DOHH2 (cell line): ENCODE data around the gene PPP1R12A.

Source experiments
- H3F3A ChIP-seq: fragments of 200-600 bp; sonication (generic), shearing (Covaris generic); 2 replicates; pipeline ENCODE4 v1.6.0; 2016; ENCODE audit warnings: antibody characterized with exemption, mild to moderate bottlenecking; ENCODE audit not compliant: control insufficient read depth, insufficient read depth
- H3K27ac ChIP-seq: fragments of 200-600 bp; sonication (generic); 2 replicates; pipeline ENCODE4 v1.5.1; 2014; ENCODE audit warnings: low read depth, mild to moderate bottlenecking, low read length, moderate library complexity
- H3K27me3 ChIP-seq: fragments of 200-600 bp; sonication (generic); 2 replicates; pipeline ENCODE4 v1.6.1; 2014; ENCODE audit warnings: mild to moderate bottlenecking, low read length, mixed read lengths; ENCODE audit not compliant: control insufficient read depth
- H3K36me3 ChIP-seq: fragments of 200-600 bp; sonication (generic); 2 replicates; pipeline ENCODE4 v1.6.1; 2014; ENCODE audit warnings: mild to moderate bottlenecking, low read length, moderate library complexity, mixed read lengths; ENCODE audit not compliant: control insufficient read depth
- H3K4me1 ChIP-seq: fragments of 200-600 bp; sonication (generic); 2 replicates; pipeline ENCODE4 v1.6.1; 2014; ENCODE audit warnings: mild to moderate bottlenecking, low read length, mixed read lengths; ENCODE audit not compliant: control insufficient read depth
- H3K4me2 ChIP-seq: fragments of 200-600 bp; sonication (generic); 2 replicates; pipeline ENCODE4 v1.6.0; 2014; ENCODE audit warnings: mild to moderate bottlenecking, low read length, moderate library complexity
- H3K4me3 ChIP-seq: fragments of 200-600 bp; sonication (generic); 2 replicates; pipeline ENCODE4 v1.5.1; 2014; ENCODE audit warnings: mild to moderate bottlenecking, low read length, mixed read lengths
- H3K79me2 ChIP-seq: fragments of 200-600 bp; sonication (generic); 2 replicates; pipeline ENCODE4 v1.6.1; 2014; ENCODE audit warnings: mild to moderate bottlenecking, low read length, mixed read lengths; ENCODE audit not compliant: control insufficient read depth
- H3K9me2 ChIP-seq: fragments of 200-600 bp; sonication (generic); replicated peaks from 2 replicates; pipeline ENCODE4 v1.6.1; 2014; ENCODE audit warnings: mild to moderate bottlenecking, low read length, mixed read lengths; ENCODE audit not compliant: control insufficient read depth
- H3K9me3 ChIP-seq: fragments of 200-600 bp; sonication (generic); 2 replicates; pipeline ENCODE4 v1.6.1; 2014; ENCODE audit warnings: antibody characterized with exemption, low read length, mixed read lengths; ENCODE audit not compliant: control insufficient read depth, insufficient read depth
- H4K20me1 ChIP-seq: fragments of 200-600 bp; sonication (generic); 2 replicates; pipeline ENCODE4 v1.6.0; 2014; ENCODE audit warnings: low read depth, mild to moderate bottlenecking, antibody characterized with exemption, low read length, moderate library complexity; ENCODE audit not compliant: control insufficient read depth, insufficient read depth
- CTCF ChIP-seq: fragments of 200-600 bp; sonication (generic); IDR thresholded peaks from one replicate; pipeline ENCODE4 v1.5.1; 2014; ENCODE audit warnings: antibody characterized with exemption, mild to moderate bottlenecking, low read depth, low read length; ENCODE audit not compliant: poor library complexity, severe bottlenecking
- EZH2phosphoT487 ChIP-seq: fragments of 200-600 bp; sonication (generic); IDR thresholded peaks from 2 replicates; pipeline ENCODE4 v1.6.1; 2017; ENCODE audit warnings: borderline replicate concordance, mild to moderate bottlenecking, antibody characterized with exemption, low read length, moderate library complexity, mixed read lengths

PPP1R12A gene

GRCh38 chr12:79895804-79896203, 39.1 kb downstream of the PPP1R12A start:
- Histone ChIP-seq H3K36me3 (no peaks in the 10 kb centered on the region; the same call in 1 of the 2 replicates), H3K9me2 (no peaks in the 10 kb centered on the region), H3K27me3 (no peaks in the 10 kb centered on the region), H3F3A (no peaks in the 10 kb centered on the region), H3K27ac (no peak overlapping the region), H3K79me2 (peaks cover 89% of the 10 kb centered on the region), H3K9me3 (no peaks in the 10 kb centered on the region), H3K4me1 (no peaks in the 10 kb centered on the region; the same call in 1 of the 2 replicates), H3K4me3 (no peak overlapping the region), H4K20me1 (peaks cover 13% of the 10 kb centered on the region), H3K4me2 (no peak overlapping the region)
- TF ChIP-seq EZH2phosphoT487 (no peak), CTCF (no peak)

- Histone ChIP-seq H3K4me3 (no peak overlapping the region), H3K27me3 (no peaks in the 10 kb centered on the region), H3K9me3 (no peaks in the 10 kb centered on the region), H3K79me2 (peaks cover 89% of the 10 kb centered on the region), H3K4me1 (no peaks in the 10 kb centered on the region; the same call in 1 of the 2 replicates), H3K9me2 (no peaks in the 10 kb centered on the region), H4K20me1 (peaks cover 11% of the 10 kb centered on the region), H3F3A (no peaks in the 10 kb centered on the region), H3K27ac (no peak overlapping the region), H3K36me3 (no peaks in the 10 kb centered on the region; the same call in 1 of the 2 replicates), H3K4me2 (no peak overlapping the region)
- no peak for TF ChIP-seq CTCF
- TF ChIP-seq EZH2phosphoT487: no peak
These were observed 39.8 kb downstream of the PPP1R12A start for GRCh38 chr12:79895071-79895470.

GRCh38 chr12:79891506-79892162, 43.3 kb downstream of the PPP1R12A start:
- no peak overlapping the region for H3K4me2 ChIP-seq
- no peaks in the 10 kb centered on the region; the same call in 1 of the 2 replicates for H3K36me3 ChIP-seq
- no peaks in the 10 kb centered on the region; the same call in 1 of the 2 replicates for H3K4me1 ChIP-seq
- TF ChIP-seq EZH2phosphoT487 (no peak), CTCF (no peak)
- H3K9me2 ChIP-seq: no peaks in the 10 kb centered on the region
- H3K9me3 ChIP-seq: no peaks in the 10 kb centered on the region
- H3K79me2 ChIP-seq: peaks cover 90% of the 10 kb centered on the region
- peaks cover 2% of the 10 kb centered on the region; the same call in 1 of the 2 replicates for H3F3A ChIP-seq
- H3K27me3 ChIP-seq: no peaks in the 10 kb centered on the region
- no peak overlapping the region for H3K4me3 ChIP-seq
- no peak overlapping the region for H3K27ac ChIP-seq
- peaks cover 24% of the 10 kb centered on the region for H4K20me1 ChIP-seq
